ENCODE data around the gene NEB. TPM values are rescaled to one million over a fixed set of nuclear protein-coding genes. Genes with fewer than 3 reads are reported as not detected.

Gene NEB
- polyA plus RNA-seq, 2 of the 4 experiments (the other 2 are of a cell fraction): 0.67 to 4.4 TPM

- Histone ChIP-seq H3K4me1 (no peaks in the 10 kb centered on the region), H3K9me3 (no peaks in the 10 kb centered on the region), H3K4me3 (no peak overlapping the region), H3K4me2 (no peak overlapping the region), H3K27ac (no peak overlapping the region)
- ATAC-seq: no peak
- TF ChIP-seq CTCF (IDR thresholded peaks at IDR 0.05): no peak
- TF ChIP-seq JUNB (IDR thresholded peaks at IDR 0.05): no peak
- no peak for TF ChIP-seq FOSB (CRISPR knock-in tag; IDR thresholded peaks at IDR 0.05)
- TF ChIP-seq TP53 (CRISPR knock-in tag; IDR thresholded peaks at IDR 0.05): no peak
- TF ChIP-seq BCL3 (IDR thresholded peaks at IDR 0.05): no peak
- TF ChIP-seq POLR2AphosphoS2 (conservative IDR thresholded peaks at IDR 0.05; ENCODE audit: low read length): no peak
- no peak for TF ChIP-seq HES2 (IDR thresholded peaks at IDR 0.05)
- no peak for TF ChIP-seq HDAC2 (IDR thresholded peaks at IDR 0.05)
- TF ChIP-seq CHD2 (IDR thresholded peaks at IDR 0.05; ENCODE audit: low read length, partially characterized antibody): no peak
- no peak for TF ChIP-seq HOXB13 (CRISPR knock-in tag; IDR thresholded peaks at IDR 0.05; ENCODE audit: low read depth)
- TF ChIP-seq RARB (CRISPR knock-in tag; IDR thresholded peaks at IDR 0.05): no peak
- TF ChIP-seq JUN (IDR thresholded peaks at IDR 0.05): no peak
- no peak for TF ChIP-seq FOXS1 (CRISPR knock-in tag; IDR thresholded peaks at IDR 0.05)
- TF ChIP-seq USF2 (IDR thresholded peaks at IDR 0.05): no peak
- TF ChIP-seq HOXA7 (CRISPR knock-in tag; IDR thresholded peaks at IDR 0.05): no peak
- no peak for TF ChIP-seq ZSCAN20 (CRISPR knock-in tag; IDR thresholded peaks at IDR 0.05)
- FAIRE-seq: no peak
- no peak for DNase-seq (ENCODE audit: low read depth in 1 of 2, low spot score in 1 of 2)
- CTCF ChIA-PET: no interaction called here
- 84% methylated on average over 1 of the region's 1 CpG for WGBS (ENCODE audit: missing lambda C conversion rate)
- POLR2A ChIA-PET: no interaction called here
Measured at GRCh38 chr2:151498178-151498577, 236.1 kb downstream of the NEB start.

GRCh38 chr2:151491496-151491895 lies 242.8 kb downstream of the NEB start:
- no peak for DNase-seq (ENCODE audit: low read depth in 1 of 2, low spot score in 1 of 2)
- Histone ChIP-seq H3K4me2 (no peak overlapping the region), H3K4me1 (no peaks in the 10 kb centered on the region), H3K27ac (no peak overlapping the region), H3K4me3 (no peak overlapping the region), H3K9me3 (no peaks in the 10 kb centered on the region)
- no peak for FAIRE-seq
- TF ChIP-seq NPAS2 (CRISPR knock-in tag; IDR thresholded peaks at IDR 0.05; ENCODE audit: borderline replicate concordance): no peak
- no peak for TF ChIP-seq CHD4 (IDR thresholded peaks at IDR 0.05; ENCODE audit: borderline replicate concordance)
- TF ChIP-seq TP53 (CRISPR knock-in tag; IDR thresholded peaks at IDR 0.05): no peak
- no peak for TF ChIP-seq JUNB (IDR thresholded peaks at IDR 0.05)
- TF ChIP-seq ZFP36 (IDR thresholded peaks at IDR 0.05; ENCODE audit: borderline replicate concordance, partially characterized antibody): no peak
- TF ChIP-seq ATOH8 (CRISPR knock-in tag; IDR thresholded peaks at IDR 0.05; ENCODE audit: low read depth): no peak
- 94% methylated on average over 4 of the region's 4 CpGs for WGBS (ENCODE audit: missing lambda C conversion rate)
- CTCF ChIA-PET: interaction anchor here (0.7 to 1.4 kb wide), 3 partner anchors 11 to 246 kb away, joined by 3 read pairs; no protein-coding TSS in a partner anchor
- no peak for ATAC-seq
- POLR2A ChIA-PET: no interaction called here
